ENCODE measurements around the gene LRRC19.

Gene LRRC19

DNA sequence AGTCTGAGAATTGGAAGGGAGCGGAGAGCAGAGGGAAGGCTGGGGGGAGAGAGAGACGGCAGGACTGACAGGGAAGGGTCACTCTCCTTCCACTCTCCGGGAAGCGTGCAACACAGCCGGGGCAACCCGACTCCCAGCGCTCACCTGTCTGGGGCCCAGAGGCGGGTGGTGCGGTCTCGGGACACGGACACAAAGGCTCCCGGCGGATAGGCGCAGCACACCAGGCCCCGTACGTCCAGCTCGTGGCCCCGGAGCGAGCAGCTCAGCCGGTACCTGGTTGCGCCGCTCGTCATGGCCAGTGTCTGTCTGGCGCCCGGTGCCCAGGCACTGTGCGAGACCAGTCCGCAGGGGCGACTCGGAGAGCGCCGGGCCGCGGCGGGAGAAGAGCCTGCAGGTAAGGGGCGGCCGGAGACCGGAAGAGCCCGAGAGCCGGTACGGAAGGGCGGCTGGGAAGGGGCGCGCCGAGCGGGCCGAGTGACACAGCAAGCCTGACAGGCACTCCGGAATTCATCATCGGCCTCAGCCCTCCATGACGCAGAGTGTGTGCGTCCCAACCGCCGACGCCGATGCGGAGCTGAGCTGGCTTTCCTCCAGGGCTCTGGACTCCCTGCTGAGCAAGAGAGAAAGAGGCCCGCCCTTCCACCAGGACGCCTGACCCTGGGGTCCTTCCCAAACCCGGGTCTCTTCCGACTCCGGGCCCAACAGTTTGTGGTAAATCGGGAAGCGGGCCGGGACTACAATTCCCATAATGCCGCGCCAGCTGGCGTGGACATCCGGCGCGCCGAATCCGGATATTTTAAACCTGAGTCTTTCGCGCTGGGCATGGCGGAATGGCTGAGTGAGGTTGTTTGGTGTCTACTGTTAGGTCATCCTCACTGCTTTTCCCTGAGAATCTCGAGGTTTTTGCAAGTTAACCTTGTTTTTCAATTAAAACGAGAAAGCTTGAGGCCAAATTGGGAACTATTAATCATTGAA, 58.4 kb downstream of the LRRC19 start, which contains the start of gene PLAA (continued):
- TF ChIP-seq, protein P1, sequence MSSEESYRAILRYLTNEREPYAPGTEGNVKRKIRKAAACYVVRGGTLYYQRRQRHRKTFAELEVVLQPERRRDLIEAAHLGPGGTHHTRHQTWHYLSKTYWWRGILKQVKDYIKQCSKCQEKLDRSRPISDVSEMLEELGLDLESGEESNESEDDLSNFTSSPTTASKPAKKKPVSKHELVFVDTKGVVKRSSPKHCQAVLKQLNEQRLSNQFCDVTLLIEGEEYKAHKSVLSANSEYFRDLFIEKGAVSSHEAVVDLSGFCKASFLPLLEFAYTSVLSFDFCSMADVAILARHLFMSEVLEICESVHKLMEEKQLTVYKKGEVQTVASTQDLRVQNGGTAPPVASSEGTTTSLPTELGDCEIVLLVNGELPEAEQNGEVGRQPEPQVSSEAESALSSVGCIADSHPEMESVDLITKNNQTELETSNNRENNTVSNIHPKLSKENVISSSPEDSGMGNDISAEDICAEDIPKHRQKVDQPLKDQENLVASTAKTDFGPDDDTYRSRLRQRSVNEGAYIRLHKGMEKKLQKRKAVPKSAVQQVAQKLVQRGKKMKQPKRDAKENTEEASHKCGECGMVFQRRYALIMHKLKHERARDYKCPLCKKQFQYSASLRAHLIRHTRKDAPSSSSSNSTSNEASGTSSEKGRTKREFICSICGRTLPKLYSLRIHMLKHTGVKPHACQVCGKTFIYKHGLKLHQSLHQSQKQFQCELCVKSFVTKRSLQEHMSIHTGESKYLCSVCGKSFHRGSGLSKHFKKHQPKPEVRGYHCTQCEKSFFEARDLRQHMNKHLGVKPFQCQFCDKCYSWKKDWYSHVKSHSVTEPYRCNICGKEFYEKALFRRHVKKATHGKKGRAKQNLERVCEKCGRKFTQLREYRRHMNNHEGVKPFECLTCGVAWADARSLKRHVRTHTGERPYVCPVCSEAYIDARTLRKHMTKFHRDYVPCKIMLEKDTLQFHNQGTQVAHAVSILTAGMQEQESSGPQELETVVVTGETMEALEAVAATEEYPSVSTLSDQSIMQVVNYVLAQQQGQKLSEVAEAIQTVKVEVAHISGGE (tag by site-specific recombination; conservative IDR thresholded peaks at IDR 0.05; ENCODE audit: low read depth), result peak; percentile 93
- no peak for TF ChIP-seq OSR2 (tag by site-specific recombination; IDR thresholded peaks at IDR 0.05)
- TF ChIP-seq, protein P2, sequence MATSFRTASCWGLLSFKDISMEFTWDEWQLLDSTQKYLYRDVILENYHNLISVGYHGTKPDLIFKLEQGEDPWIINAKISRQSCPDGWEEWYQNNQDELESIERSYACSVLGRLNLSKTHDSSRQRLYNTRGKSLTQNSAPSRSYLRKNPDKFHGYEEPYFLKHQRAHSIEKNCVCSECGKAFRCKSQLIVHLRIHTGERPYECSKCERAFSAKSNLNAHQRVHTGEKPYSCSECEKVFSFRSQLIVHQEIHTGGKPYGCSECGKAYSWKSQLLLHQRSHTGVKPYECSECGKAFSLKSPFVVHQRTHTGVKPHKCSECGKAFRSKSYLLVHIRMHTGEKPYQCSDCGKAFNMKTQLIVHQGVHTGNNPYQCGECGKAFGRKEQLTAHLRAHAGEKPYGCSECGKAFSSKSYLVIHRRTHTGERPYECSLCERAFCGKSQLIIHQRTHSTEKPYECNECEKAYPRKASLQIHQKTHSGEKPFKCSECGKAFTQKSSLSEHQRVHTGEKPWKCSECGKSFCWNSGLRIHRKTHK (tag by site-specific recombination; IDR thresholded peaks at IDR 0.05), result no peak
- TF ChIP-seq, protein P3, sequence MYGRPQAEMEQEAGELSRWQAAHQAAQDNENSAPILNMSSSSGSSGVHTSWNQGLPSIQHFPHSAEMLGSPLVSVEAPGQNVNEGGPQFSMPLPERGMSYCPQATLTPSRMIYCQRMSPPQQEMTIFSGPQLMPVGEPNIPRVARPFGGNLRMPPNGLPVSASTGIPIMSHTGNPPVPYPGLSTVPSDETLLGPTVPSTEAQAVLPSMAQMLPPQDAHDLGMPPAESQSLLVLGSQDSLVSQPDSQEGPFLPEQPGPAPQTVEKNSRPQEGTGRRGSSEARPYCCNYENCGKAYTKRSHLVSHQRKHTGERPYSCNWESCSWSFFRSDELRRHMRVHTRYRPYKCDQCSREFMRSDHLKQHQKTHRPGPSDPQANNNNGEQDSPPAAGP (tag by site-specific recombination; IDR thresholded peaks at IDR 0.05), result no peak
- TF ChIP-seq, protein P4, sequence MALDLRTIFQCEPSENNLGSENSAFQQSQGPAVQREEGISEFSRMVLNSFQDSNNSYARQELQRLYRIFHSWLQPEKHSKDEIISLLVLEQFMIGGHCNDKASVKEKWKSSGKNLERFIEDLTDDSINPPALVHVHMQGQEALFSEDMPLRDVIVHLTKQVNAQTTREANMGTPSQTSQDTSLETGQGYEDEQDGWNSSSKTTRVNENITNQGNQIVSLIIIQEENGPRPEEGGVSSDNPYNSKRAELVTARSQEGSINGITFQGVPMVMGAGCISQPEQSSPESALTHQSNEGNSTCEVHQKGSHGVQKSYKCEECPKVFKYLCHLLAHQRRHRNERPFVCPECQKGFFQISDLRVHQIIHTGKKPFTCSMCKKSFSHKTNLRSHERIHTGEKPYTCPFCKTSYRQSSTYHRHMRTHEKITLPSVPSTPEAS (tag by site-specific recombination; IDR thresholded peaks at IDR 0.05), result no peak
- TF ChIP-seq ZNF112 (tag by site-specific recombination; IDR thresholded peaks at IDR 0.05), result no peak
- TF ChIP-seq KLF10 (tag by site-specific recombination; IDR thresholded peaks at IDR 0.05), result no peak; the same call in 1 of the 2 replicates
- no peak for TF ChIP-seq ZNF555 (tag by site-specific recombination; conservative IDR thresholded peaks at IDR 0.05)
- TF ChIP-seq WT1 (tag by site-specific recombination; IDR thresholded peaks at IDR 0.05), result no peak
- TF ChIP-seq ZNF311 (tag by site-specific recombination; IDR thresholded peaks at IDR 0.05; ENCODE audit: borderline replicate concordance), result no peak
- TF ChIP-seq ZNF785 (tag by site-specific recombination; IDR thresholded peaks at IDR 0.05), result no peak
- no peak for TF ChIP-seq GLI4 (tag by site-specific recombination; IDR thresholded peaks at IDR 0.05)
- no peak for TF ChIP-seq ZNF146 (tag by site-specific recombination; IDR thresholded peaks at IDR 0.05)
- TF ChIP-seq KLF9 (tag by site-specific recombination; IDR thresholded peaks at IDR 0.05; ENCODE audit: low read depth), result peak; percentile 29; the same call in 1 of the 2 replicates
- no peak for TF ChIP-seq ZNF239 (tag by site-specific recombination; IDR thresholded peaks at IDR 0.05)
- no peak for TF ChIP-seq ZBTB7A (tag by site-specific recombination; IDR thresholded peaks at IDR 0.05; ENCODE audit: low read depth)
- TF ChIP-seq ZNF48 (tag by site-specific recombination; IDR thresholded peaks at IDR 0.05), result no peak
- TF ChIP-seq, protein P5, sequence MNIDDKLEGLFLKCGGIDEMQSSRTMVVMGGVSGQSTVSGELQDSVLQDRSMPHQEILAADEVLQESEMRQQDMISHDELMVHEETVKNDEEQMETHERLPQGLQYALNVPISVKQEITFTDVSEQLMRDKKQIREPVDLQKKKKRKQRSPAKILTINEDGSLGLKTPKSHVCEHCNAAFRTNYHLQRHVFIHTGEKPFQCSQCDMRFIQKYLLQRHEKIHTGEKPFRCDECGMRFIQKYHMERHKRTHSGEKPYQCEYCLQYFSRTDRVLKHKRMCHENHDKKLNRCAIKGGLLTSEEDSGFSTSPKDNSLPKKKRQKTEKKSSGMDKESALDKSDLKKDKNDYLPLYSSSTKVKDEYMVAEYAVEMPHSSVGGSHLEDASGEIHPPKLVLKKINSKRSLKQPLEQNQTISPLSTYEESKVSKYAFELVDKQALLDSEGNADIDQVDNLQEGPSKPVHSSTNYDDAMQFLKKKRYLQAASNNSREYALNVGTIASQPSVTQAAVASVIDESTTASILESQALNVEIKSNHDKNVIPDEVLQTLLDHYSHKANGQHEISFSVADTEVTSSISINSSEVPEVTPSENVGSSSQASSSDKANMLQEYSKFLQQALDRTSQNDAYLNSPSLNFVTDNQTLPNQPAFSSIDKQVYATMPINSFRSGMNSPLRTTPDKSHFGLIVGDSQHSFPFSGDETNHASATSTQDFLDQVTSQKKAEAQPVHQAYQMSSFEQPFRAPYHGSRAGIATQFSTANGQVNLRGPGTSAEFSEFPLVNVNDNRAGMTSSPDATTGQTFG (tag by site-specific recombination; IDR thresholded peaks at IDR 0.05; ENCODE audit: borderline replicate concordance), result no peak
- TF ChIP-seq GLI2 (tag by site-specific recombination; IDR thresholded peaks at IDR 0.05; ENCODE audit: borderline replicate concordance, low read depth), result no peak
- TF ChIP-seq KLF7 (tag by site-specific recombination; IDR thresholded peaks at IDR 0.05; ENCODE audit: borderline replicate concordance), result peak; percentile 31; the same call in 1 of the 2 replicates
- TF ChIP-seq ZNF426 (tag by site-specific recombination; IDR thresholded peaks at IDR 0.05), result no peak
- no peak for TF ChIP-seq ZNF560 (tag by site-specific recombination; IDR thresholded peaks at IDR 0.05; ENCODE audit: borderline replicate concordance)
- TF ChIP-seq ZNF561 (tag by site-specific recombination; IDR thresholded peaks at IDR 0.05; ENCODE audit: borderline replicate concordance), result peak; percentile 72; the same call in 1 of the 2 replicates
- no peak for TF ChIP-seq PRDM1 (tag by site-specific recombination; IDR thresholded peaks at IDR 0.05)
- peak; percentile 89 for TF ChIP-seq ZNF76 (tag by site-specific recombination; IDR thresholded peaks at IDR 0.05; ENCODE audit: borderline replicate concordance, low read depth)
- TF ChIP-seq ZNF747 (tag by site-specific recombination; IDR thresholded peaks at IDR 0.05), result no peak
- TF ChIP-seq ZNF600 (tag by site-specific recombination; IDR thresholded peaks at IDR 0.05), result peak; percentile 97
- TF ChIP-seq ZNF174 (tag by site-specific recombination; IDR thresholded peaks at IDR 0.05), result no peak
- no peak for TF ChIP-seq ZNF221 (tag by site-specific recombination; IDR thresholded peaks at IDR 0.05; ENCODE audit: borderline replicate concordance)
- TF ChIP-seq ZNF558 (tag by site-specific recombination; IDR thresholded peaks at IDR 0.05), result no peak

Data from HEK293 (cell line).